Measurements from ENCODE around the gene RMC1.
"Not testable (repeated sequence)": the region's sequence is repeated elsewhere in the genome, so short reads cannot be mapped to it uniquely, and the experiment has no call there.

Gene RMC1

DNA sequence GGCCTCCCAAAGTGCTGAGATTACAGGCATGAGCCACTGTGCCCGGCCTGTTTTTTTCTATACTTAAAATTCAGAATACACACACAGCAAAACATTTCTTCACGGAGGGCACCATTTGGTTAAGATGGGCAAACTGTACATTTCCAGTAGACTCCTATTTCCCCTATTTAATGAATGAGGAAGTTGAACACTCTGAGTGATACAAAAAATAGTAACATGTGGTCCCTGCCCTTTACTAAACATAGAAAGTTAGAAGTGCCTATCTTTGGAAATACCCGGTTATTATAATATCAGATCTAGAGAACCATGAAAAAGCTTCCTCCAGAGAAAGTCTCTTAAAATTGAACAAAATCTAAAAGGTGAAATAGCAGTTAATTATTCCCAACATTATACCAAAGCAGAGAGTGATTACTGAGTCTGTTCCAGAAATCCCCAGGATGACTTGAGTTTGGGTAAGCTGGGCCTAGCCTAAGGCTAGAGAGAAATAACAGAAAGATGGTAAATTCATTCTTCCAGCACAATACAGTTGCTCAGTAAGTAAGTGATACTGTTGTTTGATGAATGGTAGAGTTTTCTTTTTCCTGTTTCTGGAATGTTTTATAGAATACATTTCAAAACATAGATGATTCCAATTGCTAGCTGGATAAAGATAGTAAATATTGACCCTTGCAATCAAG is 23.3 kb upstream of the RMC1 start:
- H3K36me3 ChIP-seq (ENCODE audit: insufficient read depth, low read length) = peaks cover 56% of the 10 kb centered on the region
- H3K4me1 ChIP-seq (ENCODE audit: control insufficient read depth, insufficient read depth, low read length) = no peaks in the 10 kb centered on the region
- H3K9ac ChIP-seq (ENCODE audit: low read depth, low read length) = no peak overlapping the region
- no peaks in the 10 kb centered on the region for H3K27me3 ChIP-seq (ENCODE audit: control insufficient read depth, insufficient read depth, low read length)
- H3K9me3 ChIP-seq (replicated peaks; ENCODE audit: low read length) = no peaks in the 10 kb centered on the region
- H3K4me3 ChIP-seq (ENCODE audit: low read length) = no peak overlapping the region
- H3K4me2 ChIP-seq (ENCODE audit: low read length) = no peak overlapping the region

DNA sequence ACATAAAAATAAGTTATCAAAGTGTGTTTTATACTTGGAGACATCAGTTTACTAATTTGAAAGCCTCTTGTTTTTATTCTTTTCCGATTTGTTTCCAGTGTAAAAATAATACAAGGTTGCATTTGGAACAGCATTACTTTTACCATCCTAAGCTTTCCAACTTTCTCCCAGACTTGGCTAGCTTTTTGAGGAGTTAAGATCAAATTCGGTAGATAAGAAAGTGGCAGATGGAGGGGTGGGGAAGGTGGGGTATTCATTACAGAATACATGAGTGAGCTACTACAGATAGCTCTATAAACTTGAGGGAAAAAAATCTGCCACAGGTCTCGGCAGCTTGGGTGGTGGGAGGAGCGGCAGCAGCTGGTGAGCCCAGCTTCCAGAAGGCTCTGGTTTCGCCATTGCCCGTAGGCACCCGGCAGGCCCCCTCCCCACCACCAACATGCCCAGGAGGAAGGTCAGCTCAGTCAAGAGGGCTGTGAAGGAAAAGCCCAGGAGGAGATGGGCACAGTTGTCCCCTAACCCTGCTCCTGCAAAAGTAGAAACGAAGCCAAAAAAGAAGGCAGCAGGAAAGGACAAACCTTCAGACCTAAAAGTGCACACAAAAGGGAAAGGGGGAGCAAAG is 18.6 kb upstream of the RMC1 start:
- Histone ChIP-seq H3K4me2 (ENCODE audit: low read length) (no peak overlapping the region), H3K9me3 (replicated peaks; ENCODE audit: low read length) (no peaks in the 10 kb centered on the region), H3K4me1 (ENCODE audit: control insufficient read depth, insufficient read depth, low read length) (peaks cover 9% of the 10 kb centered on the region), H3K4me3 (ENCODE audit: low read length) (no peak overlapping the region), H3K27me3 (ENCODE audit: control insufficient read depth, insufficient read depth, low read length) (no peaks in the 10 kb centered on the region), H3K9ac (ENCODE audit: low read depth, low read length) (no peak overlapping the region), H3K36me3 (ENCODE audit: insufficient read depth, low read length) (peaks cover 22% of the 10 kb centered on the region)

DNA sequence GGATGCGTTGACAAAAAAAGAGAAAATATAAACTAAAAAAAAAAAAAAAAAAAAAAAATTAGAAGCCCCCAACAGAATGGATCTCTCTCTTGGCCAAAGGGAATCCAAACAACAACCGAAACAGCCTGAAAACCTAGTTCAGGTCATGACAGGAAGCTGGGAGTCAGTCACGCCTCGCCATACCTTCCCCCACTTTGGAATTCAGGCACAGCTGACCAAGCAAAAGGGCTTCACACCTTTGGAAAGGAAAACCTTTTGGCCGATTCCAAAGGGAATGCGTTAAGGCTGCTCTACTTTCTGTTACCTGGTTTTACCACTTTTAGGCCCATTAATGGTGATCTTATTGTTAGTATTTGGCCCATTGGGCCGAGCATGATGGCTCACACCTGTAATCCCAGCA is 17.9 kb upstream of the RMC1 start:
- H3K4me2 ChIP-seq (ENCODE audit: low read length) = no peak overlapping the region

DNA sequence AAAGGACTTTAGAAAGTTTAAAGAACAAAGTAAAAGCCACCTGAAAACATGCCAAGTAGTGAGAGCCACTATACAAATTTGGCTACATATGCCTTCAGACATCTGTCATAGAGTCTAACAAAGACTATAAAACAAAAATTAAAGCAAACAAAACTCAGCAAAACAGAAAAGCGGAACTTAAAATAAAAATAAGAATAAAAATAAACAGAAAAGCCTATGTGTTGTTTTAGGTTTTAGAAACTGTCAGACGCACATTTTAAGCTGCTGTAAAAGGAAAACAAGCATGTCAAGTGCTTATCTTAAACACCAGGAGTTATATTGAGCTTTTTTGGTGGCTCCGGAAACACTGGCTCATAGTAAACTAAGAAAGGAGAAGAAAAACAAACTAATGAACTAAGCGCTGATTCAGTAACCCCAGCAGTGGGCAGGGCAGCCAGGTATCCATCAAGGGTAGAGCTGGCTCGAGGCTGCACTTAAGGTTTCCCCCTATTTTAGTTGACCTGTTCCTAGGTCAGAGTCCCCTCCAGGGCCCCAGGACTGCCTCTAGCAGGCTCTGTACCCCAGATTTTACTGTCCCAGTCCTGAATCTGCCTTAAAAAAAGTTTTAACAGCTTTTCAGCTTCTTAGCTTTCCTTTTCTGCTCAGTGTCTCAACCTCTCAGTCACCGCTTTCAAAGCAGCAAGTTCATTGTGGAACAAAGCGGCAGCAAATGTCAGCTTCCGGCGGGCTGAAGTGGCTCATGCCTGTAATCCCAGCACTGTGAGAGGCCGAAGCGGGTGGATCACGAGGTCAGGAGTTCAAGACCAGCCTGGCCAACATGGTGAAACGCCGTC is 15.4 kb upstream of the RMC1 start:
- Histone ChIP-seq H3K4me3 (ENCODE audit: low read length) (no peak overlapping the region), H3K27me3 (ENCODE audit: control insufficient read depth, insufficient read depth, low read length) (no peaks in the 10 kb centered on the region), H3K36me3 (ENCODE audit: insufficient read depth, low read length) (no peaks in the 10 kb centered on the region), H3K4me2 (ENCODE audit: low read length) (peak overlapping the region; percentile 51), H3K9ac (ENCODE audit: low read depth, low read length) (no peak overlapping the region), H3K9me3 (replicated peaks; ENCODE audit: low read length) (no peaks in the 10 kb centered on the region), H3K4me1 (ENCODE audit: control insufficient read depth, insufficient read depth, low read length) (peaks cover 9% of the 10 kb centered on the region)

More for the DNA sequence above, 17.9 kb upstream of the RMC1 start:
- no peaks in the 10 kb centered on the region for H3K27me3 ChIP-seq (ENCODE audit: control insufficient read depth, insufficient read depth, low read length)
- peaks cover 9% of the 10 kb centered on the region for H3K4me1 ChIP-seq (ENCODE audit: control insufficient read depth, insufficient read depth, low read length)
- peaks cover 15% of the 10 kb centered on the region for H3K36me3 ChIP-seq (ENCODE audit: insufficient read depth, low read length)
- H3K4me3 ChIP-seq (ENCODE audit: low read length) = no peak overlapping the region
- no peaks in the 10 kb centered on the region for H3K9me3 ChIP-seq (replicated peaks; ENCODE audit: low read length)
- no peak overlapping the region for H3K9ac ChIP-seq (ENCODE audit: low read depth, low read length)

DNA sequence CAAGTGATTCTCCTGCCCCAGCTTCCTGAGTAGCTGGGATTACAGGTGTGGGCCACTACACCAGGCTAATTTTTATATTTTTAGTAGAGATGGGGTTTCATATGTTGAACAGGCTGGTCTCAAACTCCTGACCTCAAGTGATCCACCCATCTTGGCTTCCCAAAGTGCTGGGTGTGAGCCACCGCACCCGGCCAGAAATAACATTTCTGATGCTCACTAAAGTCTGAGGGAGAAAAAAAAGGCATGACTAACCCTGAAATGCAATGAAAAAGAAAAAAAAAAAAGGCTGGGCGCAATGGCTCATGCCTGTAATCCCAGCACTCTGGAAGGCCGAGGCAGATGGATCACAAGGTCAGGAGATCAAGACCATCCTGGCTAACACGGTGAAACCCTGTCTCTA is 13.7 kb upstream of the RMC1 start:
- not testable (repeated sequence) for H3K9me3 ChIP-seq (replicated peaks; ENCODE audit: low read length); H3K4me3 ChIP-seq (ENCODE audit: low read length); H3K36me3 ChIP-seq (ENCODE audit: insufficient read depth, low read length); H3K4me2 ChIP-seq (ENCODE audit: low read length); H3K9ac ChIP-seq (ENCODE audit: low read depth, low read length); H3K4me1 ChIP-seq (ENCODE audit: control insufficient read depth, insufficient read depth, low read length); H3K27me3 ChIP-seq (ENCODE audit: control insufficient read depth, insufficient read depth, low read length)

DNA sequence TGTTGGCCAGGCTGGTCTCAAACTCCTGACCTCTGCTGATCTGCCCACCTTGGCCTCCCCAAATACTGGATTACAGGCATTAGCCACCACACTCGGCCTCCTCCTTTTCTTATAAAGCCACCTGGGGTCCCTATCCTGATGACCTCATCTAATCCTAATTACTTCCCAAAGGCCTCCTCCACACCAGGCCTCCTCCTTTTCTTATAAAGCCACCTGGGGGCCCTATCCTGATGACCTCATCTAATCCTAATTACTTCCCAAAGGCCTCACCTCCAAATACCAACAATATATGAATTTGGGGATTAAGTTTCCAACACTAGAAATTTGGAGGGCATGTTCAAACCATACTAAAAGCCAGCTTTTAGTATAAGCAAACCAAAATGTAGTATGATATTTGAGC is 9.7 kb upstream of the RMC1 start:
- no peaks in the 10 kb centered on the region for H3K9me3 ChIP-seq (replicated peaks; ENCODE audit: low read length)
- H3K4me3 ChIP-seq (ENCODE audit: low read length) = no peak overlapping the region
- no peaks in the 10 kb centered on the region for H3K4me1 ChIP-seq (ENCODE audit: control insufficient read depth, insufficient read depth, low read length)
- no peaks in the 10 kb centered on the region for H3K36me3 ChIP-seq (ENCODE audit: insufficient read depth, low read length)
- no peak overlapping the region for H3K4me2 ChIP-seq (ENCODE audit: low read length)
- no peaks in the 10 kb centered on the region for H3K27me3 ChIP-seq (ENCODE audit: control insufficient read depth, insufficient read depth, low read length)
- H3K9ac ChIP-seq (ENCODE audit: low read depth, low read length) = no peak overlapping the region

DNA sequence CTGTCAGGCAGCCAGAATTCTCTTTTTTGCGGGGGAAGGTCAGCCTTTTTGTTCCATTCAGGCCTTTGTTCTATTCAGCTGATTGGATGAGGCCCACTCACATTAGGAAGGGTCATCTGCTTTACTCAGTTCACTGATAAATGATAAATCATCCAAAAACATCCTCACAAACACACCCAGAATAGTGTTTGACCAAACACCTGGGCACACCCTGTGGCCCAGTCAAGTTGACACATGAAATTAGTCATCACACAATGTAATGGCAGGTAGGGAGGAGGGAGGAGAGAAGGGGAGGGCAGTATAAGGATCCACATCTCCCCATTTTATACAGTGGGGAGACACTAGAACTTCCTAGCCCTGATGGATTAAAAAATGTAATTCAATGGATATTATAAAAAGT is 8.3 kb upstream of the RMC1 start:
- no peaks in the 10 kb centered on the region for H3K9me3 ChIP-seq (replicated peaks; ENCODE audit: low read length)
- no peaks in the 10 kb centered on the region for H3K36me3 ChIP-seq (ENCODE audit: insufficient read depth, low read length)
- H3K4me1 ChIP-seq (ENCODE audit: control insufficient read depth, insufficient read depth, low read length) = no peaks in the 10 kb centered on the region
- no peak overlapping the region for H3K4me3 ChIP-seq (ENCODE audit: low read length)
- H3K4me2 ChIP-seq (ENCODE audit: low read length) = no peak overlapping the region
- no peak overlapping the region for H3K9ac ChIP-seq (ENCODE audit: low read depth, low read length)
- H3K27me3 ChIP-seq (ENCODE audit: control insufficient read depth, insufficient read depth, low read length) = no peaks in the 10 kb centered on the region

DNA sequence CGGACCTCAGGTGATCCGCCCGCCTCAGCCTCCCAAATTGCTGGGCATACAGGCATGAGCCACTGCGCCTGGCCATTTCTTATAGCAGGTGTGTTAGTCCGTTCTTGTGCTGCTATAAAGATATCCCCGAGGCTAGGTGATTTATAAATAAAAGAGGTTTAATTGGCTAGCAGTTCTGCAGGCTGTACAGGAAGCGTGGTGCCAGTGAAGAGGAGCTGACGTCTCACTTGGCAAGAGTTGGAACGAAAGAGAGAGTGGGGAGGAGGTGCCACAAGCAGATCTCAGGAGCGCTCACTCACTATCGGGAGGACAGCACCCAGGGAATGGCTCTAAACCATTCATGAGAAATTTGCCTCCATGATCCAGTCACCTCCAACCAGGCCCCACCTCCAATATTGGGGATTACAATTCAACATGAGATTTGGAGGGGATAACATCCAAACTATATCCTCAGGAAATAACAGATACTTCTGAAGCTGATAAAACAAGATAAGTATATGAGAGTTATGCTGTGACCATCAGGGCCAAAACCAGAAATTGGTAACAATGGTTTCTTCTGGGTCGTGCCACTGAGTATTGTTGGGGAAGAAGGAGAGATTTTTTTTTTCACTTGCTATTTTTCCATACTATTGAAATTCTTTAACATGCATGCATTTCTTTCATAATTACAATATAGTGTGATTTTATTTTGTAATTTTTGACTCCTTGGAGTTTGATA is 7.4 kb upstream of the RMC1 start:
- no peak overlapping the region for H3K9ac ChIP-seq (ENCODE audit: low read depth, low read length)
- no peaks in the 10 kb centered on the region for H3K9me3 ChIP-seq (replicated peaks; ENCODE audit: low read length)
- H3K4me3 ChIP-seq (ENCODE audit: low read length) = no peak overlapping the region
- no peaks in the 10 kb centered on the region for H3K4me1 ChIP-seq (ENCODE audit: control insufficient read depth, insufficient read depth, low read length)
- H3K36me3 ChIP-seq (ENCODE audit: insufficient read depth, low read length) = no peaks in the 10 kb centered on the region
- no peak overlapping the region for H3K4me2 ChIP-seq (ENCODE audit: low read length)
- H3K27me3 ChIP-seq (ENCODE audit: control insufficient read depth, insufficient read depth, low read length) = no peaks in the 10 kb centered on the region

DNA sequence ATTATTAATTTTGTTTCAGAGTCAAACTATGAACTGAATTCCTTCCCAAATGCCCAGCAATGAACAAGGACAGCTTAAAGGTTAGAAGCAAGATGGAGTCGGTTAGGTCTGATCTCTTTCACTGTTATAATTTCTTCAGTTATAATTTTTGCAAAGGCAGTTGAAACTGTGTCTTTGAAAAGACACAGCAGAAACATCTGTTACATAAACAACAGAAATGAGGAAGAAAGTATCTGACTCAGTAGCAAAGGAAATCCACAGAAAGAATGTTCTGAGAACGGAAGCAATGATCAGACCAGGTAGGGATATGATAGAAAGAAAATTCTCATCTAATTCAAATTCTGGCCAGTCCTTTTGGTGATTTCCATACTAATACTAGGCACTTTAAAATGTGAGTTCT is 5.2 kb upstream of the RMC1 start:
- Histone ChIP-seq H3K4me3 (ENCODE audit: low read length) (no peak overlapping the region), H3K4me1 (ENCODE audit: control insufficient read depth, insufficient read depth, low read length) (peaks cover 5% of the 10 kb centered on the region), H3K27me3 (ENCODE audit: control insufficient read depth, insufficient read depth, low read length) (no peaks in the 10 kb centered on the region)

DNA sequence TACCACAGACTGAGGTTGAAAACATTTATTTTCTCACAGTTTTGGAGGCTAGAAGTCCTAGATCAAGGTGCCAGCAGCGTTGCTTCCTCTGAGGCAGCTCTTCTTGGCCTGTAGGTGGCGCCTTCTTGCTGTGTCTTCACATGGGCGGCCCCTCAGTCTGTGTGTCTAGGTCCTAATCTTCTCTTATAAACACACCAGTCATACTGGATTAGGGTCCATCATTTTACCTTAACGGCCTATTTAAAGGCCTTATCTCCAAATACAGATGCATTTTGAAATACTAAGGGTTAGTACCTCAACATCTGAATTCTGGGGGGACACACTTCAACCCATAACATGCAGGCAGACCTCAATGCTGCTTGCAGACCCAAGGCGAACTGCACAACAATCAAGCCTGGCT is 4.4 kb upstream of the RMC1 start:
- no peak overlapping the region for H3K9ac ChIP-seq (ENCODE audit: low read depth, low read length)
- peaks cover 5% of the 10 kb centered on the region for H3K4me1 ChIP-seq (ENCODE audit: control insufficient read depth, insufficient read depth, low read length)
- no peaks in the 10 kb centered on the region for H3K9me3 ChIP-seq (replicated peaks; ENCODE audit: low read length)
- no peak overlapping the region for H3K4me2 ChIP-seq (ENCODE audit: low read length)
- no peaks in the 10 kb centered on the region for H3K36me3 ChIP-seq (ENCODE audit: insufficient read depth, low read length)
- H3K4me3 ChIP-seq (ENCODE audit: low read length) = no peak overlapping the region
- H3K27me3 ChIP-seq (ENCODE audit: control insufficient read depth, insufficient read depth, low read length) = no peaks in the 10 kb centered on the region

More for the DNA sequence above, 5.2 kb upstream of the RMC1 start:
- Histone ChIP-seq H3K4me2 (ENCODE audit: low read length) (no peak overlapping the region), H3K9me3 (replicated peaks; ENCODE audit: low read length) (no peaks in the 10 kb centered on the region), H3K36me3 (ENCODE audit: insufficient read depth, low read length) (no peaks in the 10 kb centered on the region), H3K9ac (ENCODE audit: low read depth, low read length) (no peak overlapping the region)

DNA sequence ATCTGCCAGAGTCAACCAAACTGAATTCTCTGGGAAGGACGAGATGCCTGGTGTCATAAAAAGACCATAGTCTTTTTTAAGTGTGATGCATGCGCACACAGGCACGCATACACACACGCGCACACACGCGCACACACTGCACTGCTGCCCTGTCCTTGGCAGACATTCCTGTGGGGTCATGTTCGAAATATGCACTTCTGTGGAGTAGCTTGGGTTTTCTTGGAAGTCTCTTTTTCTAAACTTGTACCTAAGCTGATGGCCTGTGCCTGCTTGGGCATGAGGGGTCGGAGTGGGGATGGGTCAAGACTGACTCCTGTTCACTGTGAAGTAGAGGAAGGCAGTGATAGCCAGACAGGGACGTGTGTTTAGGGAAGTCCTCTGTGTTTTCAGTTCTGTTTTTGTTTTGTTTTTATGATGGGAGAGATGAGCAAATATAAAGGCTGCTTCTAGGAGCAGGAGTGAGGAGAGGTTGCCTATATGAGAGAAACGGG is 4.0 kb upstream of the RMC1 start:
- Histone ChIP-seq H3K36me3 (ENCODE audit: insufficient read depth, low read length) (no peaks in the 10 kb centered on the region), H3K4me2 (ENCODE audit: low read length) (no peak overlapping the region), H3K4me1 (ENCODE audit: control insufficient read depth, insufficient read depth, low read length) (peaks cover 9% of the 10 kb centered on the region), H3K9me3 (replicated peaks; ENCODE audit: low read length) (no peaks in the 10 kb centered on the region), H3K9ac (ENCODE audit: low read depth, low read length) (no peak overlapping the region), H3K27me3 (ENCODE audit: control insufficient read depth, insufficient read depth, low read length) (no peaks in the 10 kb centered on the region), H3K4me3 (ENCODE audit: low read length) (no peak overlapping the region)
